ENCODE results near the gene SESN2.

GRCh38 chr1:28297826-28298225 is 38.5 kb downstream of the SESN2 start:
- TF ChIP-seq CTCF (IDR thresholded peaks at IDR 0.05; ENCODE audit: low read depth, low read length) = no peak
- no peak for TF ChIP-seq EZH2phosphoT487 (IDR thresholded peaks at IDR 0.05; ENCODE audit: low read depth)
